GM19025 (cell line): ENCODE data around the gene SH3RF3.
"Not testable (repeated sequence)": the region's sequence is repeated elsewhere in the genome, so short reads cannot be mapped to it uniquely, and the experiment has no call there.

Experiments
- ATAC-seq: cut with Tn5 transposase; IDR thresholded peaks from one replicate; pipeline ENCODE4 v1.9.1; 2021; ENCODE audit warnings: mild to moderate bottlenecking, low read depth, moderate library complexity; ENCODE audit not compliant: unreplicated experiment

The SH3RF3 gene

DNA sequence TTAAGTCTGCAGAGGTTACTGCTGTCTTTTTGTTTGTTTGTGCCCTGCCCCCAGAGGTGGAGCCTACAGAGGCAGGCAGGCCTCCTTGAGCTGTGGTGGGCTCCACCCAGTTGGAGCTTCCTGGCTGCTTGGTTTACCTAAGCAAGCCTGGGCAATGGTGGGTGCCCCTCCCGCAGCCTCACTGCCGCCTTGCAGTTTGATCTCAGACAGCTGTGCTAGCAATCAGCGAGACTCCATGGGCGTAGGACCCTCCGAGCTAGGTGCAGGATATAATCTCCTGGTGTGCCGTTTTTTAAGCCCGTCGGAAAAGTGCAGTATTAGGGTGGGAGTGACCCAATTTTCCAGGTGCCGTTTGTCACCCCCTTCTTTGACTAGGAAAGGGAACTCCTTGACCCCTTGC is 11.8 kb upstream of the SH3RF3 start:
- ATAC-seq, result not testable (repeated sequence)

DNA sequence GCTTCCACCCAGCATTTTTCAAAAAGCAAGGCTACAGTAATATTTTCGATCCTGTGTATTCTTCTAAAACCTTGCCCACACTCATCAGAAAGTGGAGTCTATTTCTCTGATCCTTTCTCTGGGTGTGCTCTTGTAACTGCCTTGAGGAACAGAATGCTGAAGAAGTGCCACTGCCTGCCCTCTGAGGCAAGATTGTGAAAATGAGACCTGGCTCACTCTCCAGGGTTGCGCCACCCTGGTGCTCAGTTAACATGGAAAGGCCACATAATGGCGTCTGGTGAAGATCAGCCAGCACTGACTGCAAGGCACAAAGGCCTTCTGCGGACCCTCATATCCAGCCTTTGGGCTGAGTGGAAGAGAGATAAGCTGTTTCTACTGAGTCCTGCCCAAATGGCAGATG is 11.2 kb upstream of the SH3RF3 start:
- no peak for ATAC-seq

DNA sequence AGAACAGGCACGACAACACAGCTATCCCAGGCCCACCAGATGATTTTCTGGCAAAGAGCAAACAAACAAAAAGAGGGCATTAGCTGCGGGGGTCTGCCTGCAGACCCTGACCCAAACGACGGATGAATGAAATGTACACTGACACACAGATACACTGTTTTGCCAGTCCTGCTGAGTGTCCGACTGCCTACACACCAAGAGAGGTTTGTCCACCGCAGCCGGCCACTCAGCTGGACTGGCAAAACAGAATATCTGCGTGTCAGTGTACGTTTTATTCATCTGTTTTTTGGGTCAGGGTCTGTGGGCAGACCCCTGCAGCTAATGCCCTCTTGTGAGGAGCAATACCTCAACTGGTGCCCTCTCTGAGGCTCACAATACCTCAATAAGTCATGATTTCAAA is 10.7 kb upstream of the SH3RF3 start:
- ATAC-seq, result no peak

DNA sequence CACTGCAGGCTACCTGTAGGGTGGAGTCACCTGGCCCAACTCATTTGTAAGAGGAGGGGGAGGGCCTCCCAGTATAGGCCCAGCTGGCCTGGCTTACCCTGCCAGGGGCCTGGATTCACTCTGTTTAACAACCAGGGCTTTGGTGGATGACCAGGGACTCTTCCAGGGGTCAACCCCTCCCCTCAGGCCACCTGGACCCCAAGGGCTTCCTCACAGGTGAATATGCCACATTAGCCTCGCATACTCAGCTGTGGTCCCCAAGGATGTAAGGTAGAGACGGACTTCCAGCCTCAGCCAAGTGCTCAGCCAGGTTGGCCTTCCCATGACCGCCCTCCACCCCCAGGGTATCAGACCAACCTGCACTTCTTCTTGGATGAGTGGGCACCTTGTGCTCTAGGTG is 8.8 kb upstream of the SH3RF3 start:
- no peak for ATAC-seq

DNA sequence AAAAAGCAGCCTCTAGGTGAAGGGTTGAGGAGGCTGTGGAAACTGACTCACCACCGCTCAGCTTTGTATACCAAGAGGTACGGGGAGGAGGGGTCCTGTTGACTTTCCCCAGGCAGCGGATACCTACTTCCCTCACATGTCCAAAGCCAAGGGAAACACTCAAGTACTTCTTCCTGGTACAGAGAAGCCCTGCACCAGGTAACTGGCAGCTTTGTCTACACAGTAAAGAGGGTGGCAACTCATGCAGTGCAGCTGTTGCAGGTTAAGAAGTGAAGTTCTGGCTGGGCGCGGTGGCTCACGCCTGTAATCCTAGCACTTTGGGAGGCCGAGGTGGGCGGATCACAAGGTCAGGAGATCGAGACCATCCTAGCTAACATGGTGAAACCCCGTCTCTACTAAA is 8.3 kb upstream of the SH3RF3 start:
- ATAC-seq, result not testable (repeated sequence)

DNA sequence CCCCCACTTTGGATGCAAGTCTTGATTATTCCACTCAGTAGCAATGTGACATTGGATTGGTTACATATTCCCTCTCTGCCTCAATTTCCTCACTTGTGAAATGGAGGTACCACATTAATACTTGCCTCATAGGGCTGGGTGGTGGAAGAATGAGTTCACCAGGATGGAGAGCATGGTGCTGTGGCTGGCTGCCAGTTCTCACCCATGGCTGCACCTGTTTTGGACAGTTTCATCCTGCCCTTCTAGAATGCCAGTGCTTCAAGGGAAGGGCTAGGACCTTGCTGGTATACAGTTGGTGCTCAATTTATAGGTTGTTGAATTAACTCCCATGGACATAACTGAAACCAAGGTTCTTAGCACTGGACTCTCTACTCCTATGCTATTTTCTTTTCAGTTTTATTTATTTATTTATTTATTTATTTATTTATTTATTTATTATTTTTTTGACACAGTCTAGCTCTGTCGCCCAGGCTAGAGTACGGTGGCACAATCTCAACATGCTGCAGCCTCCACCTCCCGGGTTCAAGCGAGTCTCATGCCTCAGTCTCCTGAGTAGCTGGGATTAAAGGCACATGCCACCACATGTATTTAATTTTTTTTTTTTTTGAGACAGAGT is 5.3 kb upstream of the SH3RF3 start:
- no peak for ATAC-seq

DNA sequence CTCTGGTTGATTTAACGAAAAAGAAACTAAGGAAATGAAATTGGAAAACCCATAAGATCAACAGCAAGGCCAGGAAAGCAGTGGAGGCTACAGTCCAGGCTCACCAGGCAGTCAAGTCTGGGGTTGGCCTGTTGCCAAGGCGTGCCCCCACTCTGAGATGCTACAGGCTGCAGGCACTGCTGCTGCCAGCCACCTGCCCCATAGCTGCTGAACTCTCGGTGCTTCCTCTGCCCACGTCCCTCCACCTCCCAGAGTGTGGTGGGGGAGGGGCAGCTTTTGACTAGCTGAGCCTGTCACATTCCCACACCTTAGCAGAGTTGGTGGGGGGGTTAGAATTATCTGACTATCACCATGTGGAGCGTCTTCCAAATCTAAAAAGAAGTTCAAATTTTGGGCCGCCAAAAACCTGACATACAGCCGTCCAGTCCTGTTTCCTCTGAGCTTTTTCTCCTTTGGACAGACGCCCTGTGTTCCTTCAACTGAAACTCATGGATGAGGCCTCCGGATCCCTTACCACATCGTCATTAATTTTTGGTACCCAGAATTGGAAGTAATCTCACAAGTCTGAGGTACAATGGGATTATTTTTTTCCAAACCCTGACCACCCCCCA is 3.9 kb upstream of the SH3RF3 start:
- no peak for ATAC-seq

DNA sequence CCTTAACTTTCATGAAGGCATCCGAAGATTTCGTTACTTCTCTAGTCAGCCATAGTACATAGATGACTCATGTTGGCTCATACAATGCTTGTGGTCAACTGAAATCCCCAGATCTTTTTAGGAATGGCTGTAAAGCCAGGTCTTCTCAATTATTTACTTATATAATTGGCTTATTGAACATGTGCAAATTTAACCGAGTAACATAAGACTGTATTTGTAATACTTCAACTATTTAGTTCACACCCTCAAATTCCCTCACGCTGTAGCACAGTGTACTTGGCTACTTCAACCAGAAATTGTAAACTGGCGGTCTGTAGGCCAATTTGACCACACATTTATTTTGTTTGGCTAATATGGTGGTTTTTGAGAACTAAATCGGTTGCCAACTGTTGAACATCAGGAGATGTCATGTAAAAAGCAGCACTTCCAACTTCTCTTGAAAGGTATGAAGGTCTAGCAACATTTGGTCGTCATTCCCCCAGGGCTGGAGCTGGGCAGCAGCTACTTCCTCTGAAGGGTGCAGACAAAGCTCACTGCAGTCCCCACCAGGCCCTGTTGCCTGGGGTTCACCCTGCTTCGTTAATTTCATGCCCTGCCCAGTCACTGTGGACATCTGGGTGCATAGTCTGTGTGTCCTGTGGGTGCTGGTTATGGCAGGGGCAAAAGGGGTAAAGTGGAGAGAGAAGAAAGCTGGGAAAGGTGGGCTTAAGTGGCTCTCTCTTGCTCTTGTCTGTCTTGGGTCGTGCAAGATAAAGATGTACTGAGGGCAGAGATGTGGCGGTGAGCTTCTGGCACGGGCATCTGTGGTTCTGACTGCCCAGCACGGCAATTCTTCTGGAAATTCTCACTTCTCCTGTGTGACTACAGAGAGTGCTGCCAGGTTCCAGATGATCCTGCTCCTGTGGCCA is 3.2 kb upstream of the SH3RF3 start:
- no peak for ATAC-seq

DNA sequence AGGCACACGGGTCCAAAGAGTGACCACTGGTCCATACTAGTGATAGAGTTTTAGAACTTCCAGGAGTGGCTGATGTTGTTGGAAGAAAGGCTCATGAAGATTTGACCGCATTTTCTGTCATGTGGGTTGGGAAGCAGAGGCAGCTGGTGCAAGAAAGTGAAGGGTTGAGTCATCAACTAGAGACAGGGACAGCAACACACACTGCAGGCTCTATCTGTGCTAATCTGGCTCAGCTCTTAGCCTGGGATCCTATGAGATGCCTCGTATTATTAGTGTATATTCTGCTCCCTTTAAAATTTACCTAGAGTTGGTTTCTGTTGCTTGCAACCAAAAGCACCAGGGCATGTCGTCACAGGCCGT is 2.5 kb upstream of the SH3RF3 start:
- ATAC-seq, result no peak

DNA sequence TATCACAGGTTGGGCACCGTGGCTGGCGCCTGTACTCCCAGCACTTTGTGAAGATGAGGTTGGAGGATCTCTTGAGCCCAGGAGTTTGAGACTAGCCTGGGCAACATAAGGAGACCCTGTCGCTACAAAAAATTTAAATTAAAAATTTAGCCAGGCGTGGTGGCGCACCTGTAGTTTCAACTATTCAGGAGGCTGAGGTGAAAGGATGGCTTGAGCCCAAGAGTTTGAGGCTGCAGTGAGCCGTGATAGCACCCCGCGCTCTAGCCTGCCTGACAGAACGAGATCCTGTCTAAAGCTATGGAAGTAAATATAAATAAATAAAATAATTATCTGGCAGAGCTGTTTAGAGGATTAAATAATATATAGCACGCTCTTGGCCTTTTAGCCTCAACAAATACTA is 1.4 kb upstream of the SH3RF3 start:
- no peak for ATAC-seq

DNA sequence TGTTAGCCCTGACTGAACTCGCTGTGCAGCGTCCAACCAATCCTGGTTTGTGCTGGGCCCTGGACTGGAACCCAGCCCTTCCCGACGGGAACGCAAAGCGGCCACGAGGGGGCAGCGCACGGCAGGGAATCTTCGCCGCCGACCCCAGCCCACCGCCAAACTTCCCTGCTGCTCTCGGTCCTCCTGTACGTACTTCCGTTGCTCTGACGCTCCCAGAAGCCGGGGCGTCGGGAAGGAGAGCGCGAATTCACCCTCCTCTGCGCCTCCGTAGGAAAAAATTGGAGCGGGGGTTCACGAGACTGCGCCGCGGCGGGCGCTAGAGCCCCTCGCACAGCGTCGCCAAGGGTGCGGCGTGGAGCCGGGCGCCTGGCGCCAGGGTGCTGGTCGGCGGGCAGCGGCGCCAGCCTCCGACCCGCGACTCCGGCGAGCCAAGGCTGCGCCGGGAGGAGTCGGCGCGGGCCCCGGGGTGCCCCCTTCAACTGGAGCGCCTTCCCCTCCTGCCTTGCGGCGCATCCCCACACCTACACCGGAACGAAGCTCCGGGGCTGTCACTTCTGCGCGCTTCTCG is 873 bp upstream of the SH3RF3 start:
- ATAC-seq, result no peak

DNA sequence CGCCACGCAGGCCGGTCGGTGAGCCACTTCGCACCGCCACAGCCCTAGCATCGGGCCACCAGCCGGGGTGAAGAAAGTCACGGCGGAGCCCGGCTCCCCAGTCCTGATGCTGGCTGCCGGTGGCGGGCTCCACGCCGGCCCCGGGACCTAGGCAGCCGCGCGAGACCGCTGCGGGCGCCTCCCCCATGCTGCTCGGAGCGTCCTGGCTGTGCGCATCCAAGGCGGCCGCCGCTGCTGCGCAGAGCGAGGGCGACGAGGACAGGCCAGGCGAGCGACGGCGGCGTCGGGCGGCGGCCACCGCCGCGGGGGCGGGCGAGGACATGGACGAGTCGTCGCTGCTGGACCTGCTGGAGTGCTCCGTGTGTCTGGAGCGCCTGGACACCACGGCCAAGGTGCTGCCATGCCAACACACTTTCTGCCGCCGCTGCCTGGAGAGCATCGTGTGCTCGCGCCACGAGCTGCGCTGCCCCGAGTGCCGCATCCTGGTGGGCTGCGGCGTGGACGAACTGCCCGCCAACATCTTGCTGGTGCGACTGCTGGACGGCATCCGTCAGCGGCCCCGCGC is 433 bp downstream of the SH3RF3 start:
- ATAC-seq, result no peak

DNA sequence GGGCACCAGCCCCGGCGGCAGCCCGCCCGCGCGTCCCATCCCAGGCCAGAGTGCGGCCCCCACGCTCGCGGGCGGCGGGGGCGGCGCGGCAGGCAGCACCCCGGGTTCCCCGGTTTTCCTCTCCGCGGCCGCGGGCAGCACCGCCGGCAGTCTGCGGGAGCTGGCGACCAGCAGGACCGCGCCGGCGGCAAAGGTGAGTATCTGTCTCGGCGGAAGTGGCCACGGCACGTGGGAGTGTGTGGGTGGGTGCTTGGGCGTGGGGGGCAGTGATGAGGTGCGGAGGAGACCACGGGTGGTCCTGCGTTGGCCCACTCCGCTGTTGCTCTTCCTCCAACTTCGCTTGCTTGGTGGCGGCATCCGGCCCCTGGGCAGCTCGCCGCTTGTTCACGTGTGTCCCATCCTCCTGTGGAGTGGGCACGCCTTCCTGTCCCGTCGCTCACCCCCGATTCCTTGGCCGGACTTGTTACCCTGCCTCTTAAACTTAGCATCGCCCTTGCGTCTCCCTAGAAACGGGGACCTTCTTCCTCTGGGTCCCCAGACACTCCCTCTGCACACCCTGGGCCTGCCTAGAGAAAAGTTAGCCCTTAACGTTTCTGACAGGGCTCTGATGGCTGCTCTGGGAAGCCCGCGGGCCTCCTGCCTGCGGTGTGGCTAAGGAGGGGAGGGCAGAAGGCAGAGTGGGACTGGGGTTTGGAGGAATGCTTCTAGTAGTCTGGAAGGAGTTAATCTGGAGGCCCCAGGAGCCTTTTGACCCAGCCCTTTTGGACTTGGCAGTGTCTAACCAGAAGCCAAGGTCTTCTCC is 1.1 kb downstream of the SH3RF3 start:
- ATAC-seq, result no peak

DNA sequence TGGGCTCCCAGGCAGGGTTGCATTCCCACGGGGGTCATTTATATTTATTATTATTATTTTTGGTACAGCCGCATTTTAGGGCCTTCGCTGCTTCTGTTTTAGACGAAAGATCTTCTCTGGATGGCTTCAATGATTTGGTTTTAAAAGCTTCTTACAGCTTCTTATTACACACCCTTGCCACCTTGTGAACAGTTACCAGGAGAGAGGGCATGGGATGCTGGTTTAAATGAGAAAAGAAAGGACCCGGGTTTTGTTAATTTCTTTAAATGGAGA is 1.7 kb downstream of the SH3RF3 start:
- ATAC-seq, result no peak

DNA sequence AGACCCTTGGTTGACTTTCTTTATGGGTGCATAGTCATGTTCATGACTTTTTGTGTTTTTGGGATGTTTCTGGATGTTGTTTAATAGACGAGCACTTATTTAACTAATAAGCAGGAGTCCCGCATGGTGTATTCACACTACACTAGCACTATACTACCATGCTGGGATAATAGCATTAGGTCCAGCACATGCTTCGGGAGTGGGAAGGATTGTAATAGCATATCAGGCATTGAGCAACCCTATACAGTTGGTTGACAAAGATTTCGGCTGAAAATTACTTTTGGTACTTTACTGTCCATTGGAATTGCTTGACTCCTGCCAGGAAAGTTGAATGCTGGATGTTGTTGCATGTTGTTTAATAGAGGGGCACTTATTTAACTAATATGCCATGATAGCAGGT is 2.8 kb downstream of the SH3RF3 start:
- ATAC-seq, result no peak

DNA sequence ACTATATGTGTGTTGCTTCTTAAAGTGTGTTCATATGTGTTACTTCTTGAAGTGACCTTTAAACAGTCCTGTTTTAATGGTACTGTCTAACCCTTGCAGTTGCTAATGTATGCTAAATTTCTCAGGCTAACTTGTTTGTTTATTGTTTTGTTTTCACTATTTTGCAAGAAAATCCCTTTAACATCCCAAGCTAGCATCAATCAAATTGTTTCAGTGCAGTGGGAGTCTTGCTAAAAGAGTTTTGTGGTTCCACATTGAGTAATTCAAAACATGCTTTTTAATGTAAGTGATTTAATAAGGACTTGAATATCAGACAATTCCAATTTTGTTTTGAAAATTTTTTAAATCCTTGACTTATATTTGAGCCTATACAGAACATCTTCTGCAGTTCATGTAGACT is 3.6 kb downstream of the SH3RF3 start:
- ATAC-seq, result no peak

DNA sequence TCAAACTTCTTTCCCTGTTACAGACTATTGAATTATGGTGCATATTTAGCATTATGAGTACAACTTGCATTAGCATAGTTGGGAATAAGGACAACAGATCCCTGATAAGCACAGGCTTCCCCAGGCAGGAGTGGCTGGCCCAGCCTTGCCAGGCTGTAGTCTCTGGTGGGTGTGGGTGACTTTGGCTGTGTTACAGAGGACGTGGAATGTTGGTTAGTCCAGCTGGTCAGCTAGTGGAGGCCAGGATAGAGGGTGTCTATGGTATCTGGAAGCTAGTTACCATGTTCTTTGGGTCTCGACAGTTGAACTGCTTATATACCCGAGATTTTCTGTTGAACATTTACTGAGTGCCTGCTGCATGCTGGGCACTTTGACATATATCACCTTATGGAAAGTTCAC is 4.7 kb downstream of the SH3RF3 start:
- no peak for ATAC-seq

DNA sequence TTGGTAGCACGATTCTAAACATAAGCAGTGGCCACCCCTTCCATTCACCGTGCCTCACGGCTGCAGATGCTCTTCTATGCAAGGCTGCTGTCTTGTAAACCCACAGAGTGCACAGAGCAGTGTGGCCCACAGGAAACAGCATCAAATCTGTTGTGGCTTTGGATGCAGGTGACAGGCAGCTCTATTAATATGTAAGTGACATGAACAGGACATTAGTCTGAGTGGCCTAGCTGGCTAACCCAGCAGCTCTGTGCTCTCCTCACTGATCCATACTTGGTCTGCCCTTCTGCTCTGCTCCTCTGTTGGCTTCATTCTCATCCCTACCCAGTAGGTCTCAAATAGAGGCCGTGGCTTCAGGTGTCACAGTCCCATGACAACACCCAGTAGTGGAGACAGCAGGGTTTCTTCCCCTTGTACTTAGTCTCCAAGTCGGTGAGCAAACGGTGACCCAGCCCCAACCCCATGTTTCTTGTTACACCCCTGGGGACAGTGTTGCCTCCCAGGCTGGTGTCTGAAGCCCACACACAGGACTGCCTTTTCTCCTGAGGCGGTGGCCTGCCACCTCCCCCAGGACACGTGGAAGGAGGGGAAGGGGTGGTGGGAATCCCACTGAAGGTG is 5.8 kb downstream of the SH3RF3 start:
- peak; percentile 57 for ATAC-seq

DNA sequence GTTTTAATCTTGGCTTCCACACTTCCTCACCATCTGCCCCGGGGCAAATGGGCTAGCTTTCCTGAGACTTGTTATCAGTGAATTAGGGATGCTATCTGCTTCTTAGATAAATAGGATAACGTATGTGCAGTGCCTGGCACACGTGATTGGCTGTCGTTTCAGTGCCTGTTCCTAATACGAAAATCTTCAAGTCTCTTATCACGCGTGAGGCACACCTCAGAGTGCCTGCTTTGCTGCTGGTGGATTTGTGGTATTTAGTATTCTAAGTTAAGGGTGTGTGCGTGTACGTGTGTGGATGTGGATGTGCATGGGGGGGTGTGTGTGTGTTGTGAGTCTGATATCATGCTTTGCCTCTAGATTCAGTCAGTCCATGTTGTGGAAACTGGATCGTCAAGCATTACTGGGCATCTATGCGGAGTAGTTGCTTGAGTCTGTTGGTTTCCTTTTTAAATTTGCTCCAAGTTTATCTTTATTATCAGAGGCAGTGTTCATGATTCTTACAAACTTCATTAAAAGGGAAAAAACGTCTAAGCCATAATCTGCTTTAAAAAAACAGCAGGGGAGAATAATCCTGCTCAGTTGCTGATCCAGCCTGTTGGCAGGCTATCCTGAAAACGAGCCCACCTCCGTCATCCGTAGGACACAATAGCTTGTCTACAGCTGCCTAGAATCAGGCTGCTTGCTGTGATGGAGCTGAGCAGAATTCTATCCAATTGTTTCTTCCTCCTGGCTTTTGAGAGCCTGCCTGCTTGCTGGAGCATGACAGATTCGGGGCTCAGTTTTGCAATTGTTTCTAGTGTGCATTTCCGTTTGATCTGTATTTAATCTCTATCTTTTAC is 6.6 kb downstream of the SH3RF3 start:
- no peak for ATAC-seq
